Neural crest cell (in vitro differentiated cells): ENCODE data around the gene KANK4. TPM values are rescaled to one million over a fixed set of nuclear protein-coding genes. Genes with fewer than 3 reads are reported as not detected.

Experiments used
- DNase-seq: peaks from one replicate; pipeline ENCODE4 v3.0.0; 2021; ENCODE audit warnings: low read depth, mixed read lengths, low spot score
- H3K27ac Mint-ChIP-seq: one replicate; pipeline ENCODE4 v1.8.0; 2021; ENCODE audit warnings: mild to moderate bottlenecking, mixed read lengths; ENCODE audit not compliant: unreplicated experiment
- H3K27me3 Mint-ChIP-seq: 2 replicates; pipeline ENCODE4 v1.8.0; 2021; ENCODE audit warnings: low read depth, mild to moderate bottlenecking, mixed read lengths
- H3K36me3 Mint-ChIP-seq: 2 replicates; pipeline ENCODE4 v1.8.0; 2021; ENCODE audit warnings: low read depth, mild to moderate bottlenecking, mixed read lengths
- H3K4me1 Mint-ChIP-seq: 2 replicates; pipeline ENCODE4 v1.8.0; 2021; ENCODE audit warnings: mixed read lengths
- H3K4me3 Mint-ChIP-seq: one replicate; pipeline ENCODE4 v1.8.0; 2021; ENCODE audit warnings: mild to moderate bottlenecking, mixed read lengths
- H3K9me3 Mint-ChIP-seq: 2 replicates; pipeline ENCODE4 v1.8.0; 2021; ENCODE audit warnings: mixed read lengths
- CTCF ChIP-seq: fragments of 200-600 bp; sonication (generic); conservative IDR thresholded peaks from 2 replicates; pipeline ENCODE4 v1.5.0; 2021; ENCODE audit warnings: antibody characterized with exemption, mild to moderate bottlenecking
- total RNA-seq: library from RNA; stranded (reverse); gene quantifications from 2 replicates; pipeline ENCODE4 v1.2.1, GENCODE V29; 2021

The KANK4 gene
- total RNA-seq, 1 donor from 2014 or later, result 5.4 TPM

- TF ChIP-seq CTCF, result no peak
- H3K9me3 Mint-ChIP-seq, result no peaks in the 10 kb centered on the region
- no peak overlapping the region for H3K27ac Mint-ChIP-seq
- H3K27me3 Mint-ChIP-seq, result peaks cover 8% of the 10 kb centered on the region
- no peak overlapping the region for H3K4me3 Mint-ChIP-seq
- DNase-seq, result no peak
- no peaks in the 10 kb centered on the region for H3K36me3 Mint-ChIP-seq
- H3K4me1 Mint-ChIP-seq, result peaks cover 48% of the 10 kb centered on the region
Observed at GRCh38 chr1:62311473-62311943, 7.7 kb downstream of the KANK4 start.

- no peak for TF ChIP-seq CTCF
- H3K4me3 Mint-ChIP-seq, result no peak overlapping the region
- H3K4me1 Mint-ChIP-seq, result peaks cover 52% of the 10 kb centered on the region
Observed at GRCh38 chr1:62309906-62310305, 9.3 kb downstream of the KANK4 start.

GRCh38 chr1:62308606-62309005, 10.6 kb downstream of the KANK4 start:
- Mint-ChIP-seq H3K4me1 (peaks cover 52% of the 10 kb centered on the region), H3K4me3 (no peak overlapping the region), H3K27ac (no peak overlapping the region), H3K36me3 (no peaks in the 10 kb centered on the region), H3K27me3 (no peaks in the 10 kb centered on the region), H3K9me3 (no peaks in the 10 kb centered on the region)
- no peak for DNase-seq
- no peak for TF ChIP-seq CTCF

More at GRCh38 chr1:62309906-62310305, 9.3 kb downstream of the KANK4 start:
- H3K9me3 Mint-ChIP-seq, result no peaks in the 10 kb centered on the region
- no peak overlapping the region for H3K27ac Mint-ChIP-seq
- no peak for DNase-seq
- H3K27me3 Mint-ChIP-seq, result no peaks in the 10 kb centered on the region
- no peaks in the 10 kb centered on the region for H3K36me3 Mint-ChIP-seq

- Mint-ChIP-seq H3K27me3 (no peaks in the 10 kb centered on the region), H3K36me3 (no peaks in the 10 kb centered on the region), H3K9me3 (no peaks in the 10 kb centered on the region), H3K4me1 (peaks cover 46% of the 10 kb centered on the region), H3K27ac (peak overlapping the region; percentile 16), H3K4me3 (no peak overlapping the region)
- DNase-seq, result no peak
- TF ChIP-seq CTCF, result no peak
Observed at GRCh38 chr1:62307895-62308492, 11.2 kb downstream of the KANK4 start.

GRCh38 chr1:62307446-62307845, 11.8 kb downstream of the KANK4 start:
- no peak overlapping the region for H3K27ac Mint-ChIP-seq
- H3K4me3 Mint-ChIP-seq, result no peak overlapping the region
- no peak for TF ChIP-seq CTCF
- H3K4me1 Mint-ChIP-seq, result peaks cover 41% of the 10 kb centered on the region
- no peaks in the 10 kb centered on the region for H3K36me3 Mint-ChIP-seq
- H3K27me3 Mint-ChIP-seq, result no peaks in the 10 kb centered on the region
- no peak for DNase-seq
- no peaks in the 10 kb centered on the region for H3K9me3 Mint-ChIP-seq
